A673 (cell line): ENCODE measurements around the gene GNG4.

Experiments
- EZH2 ChIP-seq: fragments of 200-600 bp; sonication (generic); IDR thresholded peaks from 2 replicates; pipeline ENCODE4 v1.6.1; 2017; ENCODE audit warnings: borderline replicate concordance, low read depth, mild to moderate bottlenecking, mixed read lengths, antibody characterized with exemption, low read length; ENCODE audit not compliant: poor library complexity, severe bottlenecking
- TF ChIP-seq, protein P1 (sequence below): fragments of 300-800, 200-600 bp; sonication (generic); conservative IDR thresholded peaks from 2 replicates; pipeline ENCODE4 v1.5.1; 2017; ENCODE audit warnings: low read depth, mild to moderate bottlenecking, antibody characterized with exemption, low read length, moderate library complexity, mixed read lengths

DNA sequence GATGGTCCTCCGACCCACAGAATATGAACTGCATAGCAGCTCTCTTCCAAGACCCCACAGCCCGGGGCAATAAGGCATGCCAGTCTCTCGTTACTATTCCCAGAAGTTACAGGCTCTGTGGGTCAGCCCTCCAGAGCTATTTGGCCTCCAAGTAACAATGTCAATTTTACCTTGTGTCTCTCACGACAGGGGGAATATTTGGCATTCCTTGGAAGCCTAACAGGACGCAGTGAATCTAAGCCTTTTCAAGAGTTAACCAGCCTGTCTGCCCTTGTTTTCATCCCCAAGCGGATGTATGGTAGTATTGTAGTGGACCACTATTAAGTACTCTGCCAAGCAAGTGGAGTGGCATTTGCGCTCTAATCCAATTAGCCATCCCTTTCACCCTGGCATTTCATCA lies 24.4 kb upstream of the GNG4 start:
- TF ChIP-seq, protein P1, sequence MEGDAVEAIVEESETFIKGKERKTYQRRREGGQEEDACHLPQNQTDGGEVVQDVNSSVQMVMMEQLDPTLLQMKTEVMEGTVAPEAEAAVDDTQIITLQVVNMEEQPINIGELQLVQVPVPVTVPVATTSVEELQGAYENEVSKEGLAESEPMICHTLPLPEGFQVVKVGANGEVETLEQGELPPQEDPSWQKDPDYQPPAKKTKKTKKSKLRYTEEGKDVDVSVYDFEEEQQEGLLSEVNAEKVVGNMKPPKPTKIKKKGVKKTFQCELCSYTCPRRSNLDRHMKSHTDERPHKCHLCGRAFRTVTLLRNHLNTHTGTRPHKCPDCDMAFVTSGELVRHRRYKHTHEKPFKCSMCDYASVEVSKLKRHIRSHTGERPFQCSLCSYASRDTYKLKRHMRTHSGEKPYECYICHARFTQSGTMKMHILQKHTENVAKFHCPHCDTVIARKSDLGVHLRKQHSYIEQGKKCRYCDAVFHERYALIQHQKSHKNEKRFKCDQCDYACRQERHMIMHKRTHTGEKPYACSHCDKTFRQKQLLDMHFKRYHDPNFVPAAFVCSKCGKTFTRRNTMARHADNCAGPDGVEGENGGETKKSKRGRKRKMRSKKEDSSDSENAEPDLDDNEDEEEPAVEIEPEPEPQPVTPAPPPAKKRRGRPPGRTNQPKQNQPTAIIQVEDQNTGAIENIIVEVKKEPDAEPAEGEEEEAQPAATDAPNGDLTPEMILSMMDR, result no peak
- no peak for TF ChIP-seq EZH2
